Suprapubic skin (tissue), 4 donors: ENCODE data around the gene AMN. TPM values are rescaled to one million over a fixed set of nuclear protein-coding genes. Genes with fewer than 3 reads are reported as not detected.
"Not testable (repeated sequence)": the region's sequence is repeated elsewhere in the genome, so short reads cannot be mapped to it uniquely, and the experiment has no call there.

Experiments used
- DNase-seq, 2 donors: peaks; one replicate each; pipeline ENCODE4 v3.0.0-alpha.2; 2019; ENCODE audit warnings: low spot score in 2 of 2
- H3K27ac ChIP-seq: fragments of 200-600 bp; sonication (generic); one replicate; pipeline ENCODE4 v1.5.1; 2019
- H3K27me3 ChIP-seq: fragments of 200-600 bp; sonication (generic); one replicate; pipeline ENCODE4 v1.5.1; 2019
- H3K36me3 ChIP-seq: fragments of 200-600 bp; sonication (generic); one replicate; pipeline ENCODE4 v1.5.1; 2019
- H3K4me1 ChIP-seq: fragments of 200-600 bp; sonication (generic); one replicate; pipeline ENCODE4 v1.5.1; 2019
- H3K4me3 ChIP-seq: fragments of 200-600 bp; sonication (generic); one replicate; pipeline ENCODE4 v1.5.1; 2019; ENCODE audit warnings: mild to moderate bottlenecking
- H3K9me3 ChIP-seq: fragments of 200-600 bp; sonication (generic); one replicate; pipeline ENCODE4 v1.5.1; 2019
- EP300 ChIP-seq: sonication (generic); formaldehyde crosslinking; IDR thresholded peaks from one replicate; pipeline ENCODE4 v1.6.1; 2017; ENCODE audit warnings: antibody characterized with exemption
- POLR2A ChIP-seq, 2 donors: fragments of 450-650 bp; IDR thresholded peaks; one replicate each; pipeline ENCODE4 v1.6.1; 2017; ENCODE audit warnings: antibody characterized with exemption in 2 of 2, mild to moderate bottlenecking in 2 of 2, moderate library complexity in 2 of 2
- POLR2AphosphoS5 ChIP-seq, 3 donors: sonication (generic); formaldehyde crosslinking; IDR thresholded peaks; one replicate each; pipeline ENCODE4 v1.6.1; 2017; ENCODE audit warnings: antibody characterized with exemption in 3 of 3
- WGBS: methylation state at CpG from one replicate; pipeline ENCODE4 v1.1.5; 2018; 5-methylcytosine and 5-hydroxymethylcytosine counted together
- total RNA-seq, 4 donors: library from RNA; depleted of rRNA; stranded (reverse); fragments of >200 nt; gene quantifications; one replicate each; pipeline ENCODE4 v1.1.0, GENCODE V29; 2016
- TF ChIP-seq, protein P1 (sequence below), 2 donors: fragments of 200-600 bp in 1 of 2; fragments of 450-650 bp in 1 of 2; sonication (generic) in 1 of 2; IDR thresholded peaks; one replicate each; pipeline ENCODE4 v1.5.1; 2016 to 2019; ENCODE audit warnings: antibody characterized with exemption in 2 of 2, mild to moderate bottlenecking in 1 of 2, moderate library complexity in 1 of 2

AMN gene
- total RNA-seq, 4 donors from 2014 or later = 10.6 to 11.8 (median 11.1) TPM

- H3K27ac ChIP-seq = no peak overlapping the region
- peaks cover 34% of the 10 kb centered on the region for H3K36me3 ChIP-seq
- H3K9me3 ChIP-seq = no peaks in the 10 kb centered on the region
- no peak for DNase-seq
- H3K27me3 ChIP-seq = no peaks in the 10 kb centered on the region
- no peak overlapping the region for H3K4me3 ChIP-seq
- WGBS = 58% methylated on average over 1 of the region's 1 CpG
- H3K4me1 ChIP-seq = peaks cover 9% of the 10 kb centered on the region
- no peak for TF ChIP-seq POLR2A (IDR thresholded peaks at IDR 0.05)
Measured at GRCh38 chr14:102888748-102889147, 33.7 kb upstream of the AMN start.

DNA sequence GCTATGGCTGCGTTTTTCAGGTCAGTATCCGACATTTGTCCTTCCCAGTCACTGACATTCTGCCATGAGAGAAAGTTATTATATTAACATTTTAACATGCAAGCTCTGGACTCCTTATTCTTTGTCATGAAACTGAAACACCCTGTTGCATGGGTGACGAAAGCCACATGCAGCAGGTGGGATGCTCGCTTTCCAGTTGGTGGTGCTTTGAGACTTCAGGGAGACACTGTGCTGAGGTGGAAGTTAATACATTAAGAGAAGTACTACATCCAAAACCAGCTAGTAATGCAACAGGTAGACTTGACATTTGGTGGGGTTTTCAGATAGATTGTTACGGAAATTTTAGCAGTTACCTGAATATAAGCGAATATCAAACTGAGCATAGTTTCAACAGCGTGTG, 32.8 kb upstream of the AMN start:
- TF ChIP-seq, protein P1, sequence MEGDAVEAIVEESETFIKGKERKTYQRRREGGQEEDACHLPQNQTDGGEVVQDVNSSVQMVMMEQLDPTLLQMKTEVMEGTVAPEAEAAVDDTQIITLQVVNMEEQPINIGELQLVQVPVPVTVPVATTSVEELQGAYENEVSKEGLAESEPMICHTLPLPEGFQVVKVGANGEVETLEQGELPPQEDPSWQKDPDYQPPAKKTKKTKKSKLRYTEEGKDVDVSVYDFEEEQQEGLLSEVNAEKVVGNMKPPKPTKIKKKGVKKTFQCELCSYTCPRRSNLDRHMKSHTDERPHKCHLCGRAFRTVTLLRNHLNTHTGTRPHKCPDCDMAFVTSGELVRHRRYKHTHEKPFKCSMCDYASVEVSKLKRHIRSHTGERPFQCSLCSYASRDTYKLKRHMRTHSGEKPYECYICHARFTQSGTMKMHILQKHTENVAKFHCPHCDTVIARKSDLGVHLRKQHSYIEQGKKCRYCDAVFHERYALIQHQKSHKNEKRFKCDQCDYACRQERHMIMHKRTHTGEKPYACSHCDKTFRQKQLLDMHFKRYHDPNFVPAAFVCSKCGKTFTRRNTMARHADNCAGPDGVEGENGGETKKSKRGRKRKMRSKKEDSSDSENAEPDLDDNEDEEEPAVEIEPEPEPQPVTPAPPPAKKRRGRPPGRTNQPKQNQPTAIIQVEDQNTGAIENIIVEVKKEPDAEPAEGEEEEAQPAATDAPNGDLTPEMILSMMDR (IDR thresholded peaks at IDR 0.05) = no peak
- TF ChIP-seq POLR2AphosphoS5 (IDR thresholded peaks at IDR 0.05) (no peak), EP300 (no peak), POLR2A (IDR thresholded peaks at IDR 0.05) (no peak)
- 95% methylated on average over 7 of the region's 7 CpGs for WGBS
- Histone ChIP-seq H3K36me3 (peaks cover 34% of the 10 kb centered on the region), H3K9me3 (no peaks in the 10 kb centered on the region), H3K27ac (no peak overlapping the region), H3K4me1 (peaks cover 9% of the 10 kb centered on the region), H3K27me3 (no peaks in the 10 kb centered on the region), H3K4me3 (no peak overlapping the region)
- no peak for DNase-seq

- no peak overlapping the region for H3K27ac ChIP-seq
- 85% methylated on average over 15 of the region's 15 CpGs for WGBS
- TF ChIP-seq, protein P1 (IDR thresholded peaks at IDR 0.05) = no peak
- TF ChIP-seq EP300 = no peak
- no peak for TF ChIP-seq POLR2A (IDR thresholded peaks at IDR 0.05)
- TF ChIP-seq POLR2AphosphoS5 (IDR thresholded peaks at IDR 0.05) = no peak
- H3K4me3 ChIP-seq = no peak overlapping the region
- peaks cover 9% of the 10 kb centered on the region for H3K4me1 ChIP-seq
- no peak for DNase-seq
- H3K9me3 ChIP-seq = no peaks in the 10 kb centered on the region
- H3K36me3 ChIP-seq = peaks cover 30% of the 10 kb centered on the region
- H3K27me3 ChIP-seq = no peaks in the 10 kb centered on the region
Measured at GRCh38 chr14:102891111-102891510, 31.4 kb upstream of the AMN start.

- TF ChIP-seq EP300 (no peak), POLR2A (IDR thresholded peaks at IDR 0.05) (no peak), POLR2AphosphoS5 (IDR thresholded peaks at IDR 0.05) (no peak)
- TF ChIP-seq, protein P1 (IDR thresholded peaks at IDR 0.05) = no peak
- Histone ChIP-seq H3K27me3 (no peaks in the 10 kb centered on the region), H3K4me1 (peaks cover 9% of the 10 kb centered on the region), H3K27ac (no peak overlapping the region), H3K36me3 (peaks cover 28% of the 10 kb centered on the region), H3K4me3 (no peak overlapping the region), H3K9me3 (no peaks in the 10 kb centered on the region)
- no peak for DNase-seq
- 54% methylated on average over 4 of the region's 4 CpGs for WGBS
Measured at GRCh38 chr14:102891556-102891955, 30.9 kb upstream of the AMN start.

GRCh38 chr14:102892651-102893050, 29.8 kb upstream of the AMN start:
- Histone ChIP-seq H3K4me1 (peaks cover 9% of the 10 kb centered on the region), H3K36me3 (peaks cover 24% of the 10 kb centered on the region), H3K27me3 (no peaks in the 10 kb centered on the region), H3K4me3 (no peak overlapping the region), H3K9me3 (no peaks in the 10 kb centered on the region), H3K27ac (no peak overlapping the region)
- no peak for TF ChIP-seq EP300
- TF ChIP-seq, protein P1 (IDR thresholded peaks at IDR 0.05) = no peak
- no peak for TF ChIP-seq POLR2AphosphoS5 (IDR thresholded peaks at IDR 0.05)
- no peak for TF ChIP-seq POLR2A (IDR thresholded peaks at IDR 0.05)
- 95% methylated on average over 8 of the region's 8 CpGs for WGBS
- DNase-seq = no peak

DNA sequence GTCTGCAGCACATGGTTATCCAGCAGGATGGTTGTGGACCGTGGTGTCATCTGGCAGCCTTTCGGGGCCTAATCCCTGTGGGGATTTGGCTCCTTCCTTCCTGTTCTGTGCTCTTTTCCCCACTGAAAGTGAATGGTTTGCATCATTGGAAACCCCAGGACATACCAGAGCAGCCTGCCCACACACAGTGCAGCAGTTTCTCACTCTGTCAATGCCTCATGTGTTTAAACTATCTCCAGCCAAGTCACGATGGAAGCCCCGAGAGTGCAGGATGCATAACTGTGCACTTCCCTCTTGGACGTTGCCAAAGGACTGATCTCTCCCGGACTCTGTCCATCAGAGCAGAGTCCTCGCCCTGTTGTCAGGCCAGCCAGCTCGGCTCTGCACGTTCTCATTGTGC, 29.0 kb upstream of the AMN start:
- Histone ChIP-seq H3K9me3 (no peaks in the 10 kb centered on the region), H3K4me3 (no peak overlapping the region), H3K27ac (no peak overlapping the region), H3K36me3 (peaks cover 32% of the 10 kb centered on the region), H3K4me1 (peaks cover 9% of the 10 kb centered on the region), H3K27me3 (no peaks in the 10 kb centered on the region)
- TF ChIP-seq, protein P1 (IDR thresholded peaks at IDR 0.05) = no peak
- TF ChIP-seq POLR2A (IDR thresholded peaks at IDR 0.05) (no peak), EP300 (no peak), POLR2AphosphoS5 (IDR thresholded peaks at IDR 0.05) (peak in 2 of 3 donors; percentile 49 to 53)
- WGBS = 59% methylated on average over 9 of the region's 9 CpGs
- DNase-seq = peak in 1 of 2 donors; percentile 84

- H3K27me3 ChIP-seq, H3K9me3 ChIP-seq, DNase-seq, H3K4me1 ChIP-seq, H3K4me3 ChIP-seq, H3K27ac ChIP-seq: not testable (repeated sequence)
- H3K36me3 ChIP-seq = peaks cover 28% of the 10 kb centered on the region
Measured at GRCh38 chr14:102896735-102897134, 25.7 kb upstream of the AMN start.
